HCT116 (cell line): ENCODE data around the gene ABCB7. TPM values are rescaled to one million over a fixed set of nuclear protein-coding genes. Genes with fewer than 3 reads are reported as not detected.

Experiments
- ATAC-seq: fragments of 200-7000 bp; cut with Tn5 transposase; 2 replicates; pipeline ENCODE4 v1.9.1; 2020; ENCODE audit warnings: mild to moderate bottlenecking, moderate library complexity
- BruUV-seq: library from RNA; stranded (reverse); fragments of 400-500 nt; replicated peaks from 2 replicates; lab custom pipeline; 2021; lab: Mats Ljungman, UMichigan
- CTCF ChIA-PET: fragments of 300-600 bp; sonication (Branson Sonifier 250); formaldehyde crosslinking; loops from one replicate; lab custom pipeline; 2021; ENCODE audit warnings: antibody characterized with exemption; lab: Charles Lee
- POLR2A ChIA-PET: fragments of 300-600, 350-600 bp; sonication (Branson Sonifier 250); formaldehyde crosslinking; loops from one replicate; lab custom pipeline; 2021; ENCODE audit warnings: antibody characterized with exemption; lab: Charles Lee
- RAD21 ChIA-PET, 2 experiments: fragments of 300-600 bp; sonication (Branson Sonifier 250); formaldehyde crosslinking; loops; one replicate each; lab custom pipeline; 2023; ENCODE audit warnings: low total read pairs in 2 of 2; ENCODE audit not compliant: uncharacterized antibody in 2 of 2, unreplicated experiment in 2 of 2, low non-redundant PET in 1 of 2; lab: Charles Lee
- DNase-seq: peaks from one replicate; pipeline ENCODE4 v3.0.0-alpha.2; 2010; ENCODE audit warnings: low read depth, low spot score
- H2AFZ ChIP-seq: fragments of 200-600 bp; shearing (Covaris generic), sonication (generic); 2 replicates; pipeline ENCODE4 v1.6.1; 2017; ENCODE audit warnings: low read depth, mixed run types, mixed read lengths, antibody characterized with exemption, low read length; ENCODE audit not compliant: poor library complexity, severe bottlenecking
- H3K27ac ChIP-seq: 2 replicates; pipeline ENCODE4 v1.5.1; 2012; ENCODE audit warnings: low read depth, low read length
- H3K27me3 ChIP-seq: fragments of 200-600 bp; sonication (generic); 2 replicates; pipeline ENCODE4 v1.6.1; 2016; ENCODE audit warnings: mixed run types, low read length, mixed read lengths; ENCODE audit not compliant: insufficient read depth
- H3K36me3 ChIP-seq, 2 experiments: fragments of 200-500 bp in 1 of 2; fragments of 200-600 bp in 1 of 2; sonication (Bioruptor generic) in 1 of 2; sonication (generic) in 1 of 2; 2 replicates each; pipeline versions ENCODE4 v1.5.1 to v1.6.1; 2014 to 2016; ENCODE audit warnings: low read length in 2 of 2, inconsistent platforms in 1 of 2, mixed read lengths in 1 of 2, mixed run types in 1 of 2; ENCODE audit not compliant: insufficient read depth in 2 of 2, control insufficient read depth in 1 of 2
- H3K4me1 ChIP-seq, 2 experiments: fragments of 200-600 bp in 1 of 2; sonication (generic) in 1 of 2; 2 replicates each; pipeline versions ENCODE4 v1.5.1 to v1.6.1; 2012 to 2017; ENCODE audit warnings: low read length in 2 of 2, inconsistent platforms in 1 of 2, mild to moderate bottlenecking in 1 of 2, mixed read lengths in 1 of 2, mixed run types in 1 of 2, moderate library complexity in 1 of 2; ENCODE audit not compliant: insufficient read depth in 2 of 2, control insufficient read depth in 1 of 2
- H3K4me2 ChIP-seq: fragments of 200-600 bp; sonication (generic); 2 replicates; pipeline ENCODE4 v1.6.1; 2017; ENCODE audit warnings: mixed run types, low read length, mixed read lengths
- H3K4me3 ChIP-seq, 2 experiments: fragments of 200-600 bp in 1 of 2; sonication (generic) in 1 of 2; replicated peaks in 1 of 2; 2 replicates each; pipeline ENCODE4 v1.5.1; 2011 to 2016; ENCODE audit warnings: low read length in 2 of 2, control low read depth in 1 of 2, low read depth in 1 of 2, mild to moderate bottlenecking in 1 of 2, mixed read lengths in 1 of 2, mixed run types in 1 of 2
- H3K79me2 ChIP-seq: fragments of 200-600 bp; sonication (generic); 2 replicates; pipeline ENCODE4 v1.6.1; 2017; ENCODE audit warnings: mild to moderate bottlenecking, mixed run types, low read length, moderate library complexity, mixed read lengths; ENCODE audit not compliant: insufficient read depth
- H3K9ac ChIP-seq: fragments of 200-600 bp; sonication (generic); 2 replicates; pipeline ENCODE4 v1.6.1; 2016; ENCODE audit warnings: low read length, mixed read lengths
- H3K9me2 ChIP-seq: fragments of 200-600 bp; sonication (generic), shearing (Covaris generic); 2 replicates; pipeline ENCODE4 v1.6.1; 2017; ENCODE audit warnings: mixed run types, mild to moderate bottlenecking, moderate library complexity; ENCODE audit not compliant: insufficient read depth
- H3K9me3 ChIP-seq, 2 experiments: fragments of 200-500 bp in 1 of 2; fragments of 200-600 bp in 1 of 2; sonication (Bioruptor generic) in 1 of 2; sonication (generic) in 1 of 2; 2 replicates each; pipeline ENCODE4 v1.6.1; 2014 to 2017; ENCODE audit warnings: low read length in 2 of 2, mixed read lengths in 2 of 2, inconsistent platforms in 1 of 2, low read depth in 1 of 2, mild to moderate bottlenecking in 1 of 2, mixed run types in 1 of 2, moderate library complexity in 1 of 2; ENCODE audit not compliant: control insufficient read depth in 1 of 2, insufficient read depth in 1 of 2
- H4K20me1 ChIP-seq: fragments of 200-600 bp; sonication (generic), shearing (Covaris generic); 2 replicates; pipeline ENCODE4 v1.6.1; 2017; ENCODE audit warnings: mixed run types, mild to moderate bottlenecking, moderate library complexity; ENCODE audit not compliant: insufficient read depth
- ATF3 ChIP-seq: IDR thresholded peaks from 2 replicates; pipeline ENCODE4 v1.6.1; 2012
- CBX3 ChIP-seq: IDR thresholded peaks from 2 replicates; pipeline ENCODE4 v1.6.1; 2012; ENCODE audit warnings: low read depth
- CEBPB ChIP-seq: IDR thresholded peaks from 2 replicates; pipeline ENCODE4 v1.6.1; 2012; ENCODE audit warnings: low read depth
- CTCF ChIP-seq, 3 experiments: fragments of 200-600 bp in 1 of 3; sonication (generic) in 1 of 3; IDR thresholded peaks in 2 of 3; conservative IDR thresholded peaks in 1 of 3; 2 replicates each; pipeline ENCODE4 v1.5.1; 2012 to 2017; ENCODE audit warnings: low read depth in 2 of 3, low read length in 2 of 3, antibody characterized with exemption in 1 of 3, borderline replicate concordance in 1 of 3, control low read depth in 1 of 3, mild to moderate bottlenecking in 1 of 3, mixed read lengths in 1 of 3, mixed run types in 1 of 3, moderate library complexity in 1 of 3; ENCODE audit not compliant: insufficient read depth in 1 of 3
- ELF1 ChIP-seq: IDR thresholded peaks from 2 replicates; pipeline ENCODE4 v1.6.1; 2012; ENCODE audit warnings: low read depth, borderline replicate concordance
- EZH2phosphoT487 ChIP-seq: fragments of 200-600 bp; IDR thresholded peaks from 2 replicates; pipeline ENCODE4 v1.6.1; 2018; ENCODE audit warnings: antibody characterized with exemption, borderline replicate concordance
- FOSL1 ChIP-seq: IDR thresholded peaks from 2 replicates; pipeline ENCODE4 v1.6.1; 2012; ENCODE audit warnings: low read depth
- JUND ChIP-seq: IDR thresholded peaks from 2 replicates; pipeline ENCODE4 v1.6.1; 2012
- POLR2A ChIP-seq: IDR thresholded peaks from 2 replicates; pipeline ENCODE4 v1.7.0; 2011; ENCODE audit warnings: borderline replicate concordance; ENCODE audit not compliant: insufficient read depth, insufficient read length; ENCODE audit errors: extremely low read depth
- POLR2AphosphoS5 ChIP-seq: IDR thresholded peaks from 2 replicates; pipeline ENCODE4 v1.6.1; 2011; ENCODE audit warnings: mild to moderate bottlenecking, low read depth, low read length, moderate library complexity
- RAD21 ChIP-seq: IDR thresholded peaks from 2 replicates; pipeline ENCODE4 v1.6.1; 2012; ENCODE audit warnings: low read depth, mild to moderate bottlenecking
- SP1 ChIP-seq: IDR thresholded peaks from 2 replicates; pipeline ENCODE4 v1.6.1; 2012; ENCODE audit warnings: low read depth
- SRF ChIP-seq: IDR thresholded peaks from 2 replicates; pipeline ENCODE4 v1.6.1; 2012; ENCODE audit warnings: low read depth
- TCF7L2 ChIP-seq: IDR thresholded peaks from 2 replicates; pipeline ENCODE4 v1.7.0; 2011; ENCODE audit warnings: borderline replicate concordance, inconsistent platforms; ENCODE audit not compliant: insufficient read depth, insufficient read length; ENCODE audit errors: extremely low read depth
- YY1 ChIP-seq: IDR thresholded peaks from 2 replicates; pipeline ENCODE4 v1.6.1; 2011; ENCODE audit warnings: low read length, low read depth, moderate library complexity, mild to moderate bottlenecking; ENCODE audit not compliant: insufficient replicate concordance; ENCODE audit errors: extremely low read depth
- ZBTB33 ChIP-seq: IDR thresholded peaks from 2 replicates; pipeline ENCODE4 v1.6.1; 2011; ENCODE audit warnings: mild to moderate bottlenecking, low read length, moderate library complexity; ENCODE audit not compliant: insufficient replicate concordance; ENCODE audit errors: extremely low read depth
- ZFX ChIP-seq: fragments of 450-650 bp; IDR thresholded peaks from 2 replicates; pipeline ENCODE4 v1.6.1; 2017
- ZNF274 ChIP-seq: fragments of 200-500 bp; sonication (Bioruptor generic); IDR thresholded peaks from 2 replicates; pipeline ENCODE4 v1.6.1; 2014; ENCODE audit warnings: mild to moderate bottlenecking, low read depth, low read length, inconsistent platforms
- intact Hi-C: fragments of 100-400 bp; cut with micrococcal nuclease; formaldehyde crosslinking; loops from 2 replicates; pipeline ENCODE4 v1.10.0; 2022
- total RNA-seq: library from RNA; stranded (reverse); gene quantifications from one replicate; pipeline ENCODE4 v1.2.1, GENCODE V29; 2021; ENCODE audit not compliant: unreplicated experiment
- TF ChIP-seq, protein P1 (sequence below): IDR thresholded peaks from 2 replicates; pipeline ENCODE4 v1.6.1; 2012; ENCODE audit warnings: low read depth

Gene ABCB7
- total RNA-seq, 1 experiment from 2014 or later: 24.6 TPM

DNA sequence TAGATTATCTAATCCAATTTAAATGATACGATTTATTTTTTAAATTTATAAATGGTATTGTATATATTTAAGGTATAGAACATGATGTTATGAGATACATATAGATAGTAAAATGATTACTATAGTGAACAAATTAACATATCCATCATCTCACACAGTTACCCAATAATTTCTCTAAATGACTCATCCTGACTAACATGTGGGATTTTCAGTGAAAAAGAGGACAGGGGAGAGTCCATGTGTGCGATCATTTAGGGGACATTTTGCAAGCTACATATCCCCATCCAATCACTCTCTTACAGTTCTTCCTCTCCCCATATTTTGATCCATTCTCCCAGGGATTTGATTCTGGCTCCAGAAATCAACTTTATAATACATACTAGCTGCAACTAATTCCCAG is 88.2 kb downstream of the ABCB7 start:
- intact Hi-C loops: loop anchor here (2.0 kb wide), 1 partner anchor 75 kb away; no protein-coding TSS in a partner anchor
- CTCF ChIA-PET: no interaction called here
- H3K27me3 ChIP-seq: no peaks in the 10 kb centered on the region
- H3K9me2 ChIP-seq: no peaks in the 10 kb centered on the region
- H3K4me3 ChIP-seq: no peak overlapping the region
- ATAC-seq (no peak), DNase-seq (no peak)
- no peaks in the 10 kb centered on the region for H3K36me3 ChIP-seq
- no peaks in the 10 kb centered on the region for H3K79me2 ChIP-seq
- BruUV-seq: no TSS peak
- RAD21 ChIA-PET: no interaction called here
- POLR2A ChIA-PET: no interaction called here
- no peaks in the 10 kb centered on the region for H3K4me1 ChIP-seq
- H4K20me1 ChIP-seq: no peaks in the 10 kb centered on the region
- H3K9me3 ChIP-seq: no peaks in the 10 kb centered on the region
- H2AFZ ChIP-seq: no peak overlapping the region
- TF ChIP-seq ZFX (no peak), TCF7L2 (no peak), FOSL1 (no peak), ZNF274 (no peak), RAD21 (no peak), POLR2AphosphoS5 (no peak), ELF1 (no peak), CEBPB (no peak), ZBTB33 (no peak), SP1 (no peak), CTCF (IDR thresholded peaks at IDR 0.05 in 2 of 3, conservative IDR thresholded peaks at IDR 0.05 in 1 of 3; ENCODE audit: borderline replicate concordance in 1 of 3, insufficient read depth in 1 of 3, low read depth in 2 of 3, low read length in 2 of 3) (no peak), EZH2phosphoT487 (no peak), SRF (no peak), CBX3 (no peak), POLR2A (no peak), JUND (no peak), ATF3 (no peak), YY1 (no peak)
- TF ChIP-seq, protein P1, sequence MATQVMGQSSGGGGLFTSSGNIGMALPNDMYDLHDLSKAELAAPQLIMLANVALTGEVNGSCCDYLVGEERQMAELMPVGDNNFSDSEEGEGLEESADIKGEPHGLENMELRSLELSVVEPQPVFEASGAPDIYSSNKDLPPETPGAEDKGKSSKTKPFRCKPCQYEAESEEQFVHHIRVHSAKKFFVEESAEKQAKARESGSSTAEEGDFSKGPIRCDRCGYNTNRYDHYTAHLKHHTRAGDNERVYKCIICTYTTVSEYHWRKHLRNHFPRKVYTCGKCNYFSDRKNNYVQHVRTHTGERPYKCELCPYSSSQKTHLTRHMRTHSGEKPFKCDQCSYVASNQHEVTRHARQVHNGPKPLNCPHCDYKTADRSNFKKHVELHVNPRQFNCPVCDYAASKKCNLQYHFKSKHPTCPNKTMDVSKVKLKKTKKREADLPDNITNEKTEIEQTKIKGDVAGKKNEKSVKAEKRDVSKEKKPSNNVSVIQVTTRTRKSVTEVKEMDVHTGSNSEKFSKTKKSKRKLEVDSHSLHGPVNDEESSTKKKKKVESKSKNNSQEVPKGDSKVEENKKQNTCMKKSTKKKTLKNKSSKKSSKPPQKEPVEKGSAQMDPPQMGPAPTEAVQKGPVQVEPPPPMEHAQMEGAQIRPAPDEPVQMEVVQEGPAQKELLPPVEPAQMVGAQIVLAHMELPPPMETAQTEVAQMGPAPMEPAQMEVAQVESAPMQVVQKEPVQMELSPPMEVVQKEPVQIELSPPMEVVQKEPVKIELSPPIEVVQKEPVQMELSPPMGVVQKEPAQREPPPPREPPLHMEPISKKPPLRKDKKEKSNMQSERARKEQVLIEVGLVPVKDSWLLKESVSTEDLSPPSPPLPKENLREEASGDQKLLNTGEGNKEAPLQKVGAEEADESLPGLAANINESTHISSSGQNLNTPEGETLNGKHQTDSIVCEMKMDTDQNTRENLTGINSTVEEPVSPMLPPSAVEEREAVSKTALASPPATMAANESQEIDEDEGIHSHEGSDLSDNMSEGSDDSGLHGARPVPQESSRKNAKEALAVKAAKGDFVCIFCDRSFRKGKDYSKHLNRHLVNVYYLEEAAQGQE: no peak
- H3K9ac ChIP-seq: no peak overlapping the region
- H3K27ac ChIP-seq: no peak overlapping the region
- H3K4me2 ChIP-seq: no peak overlapping the region
